ENCODE data around the gene ZNF341.

DNA sequence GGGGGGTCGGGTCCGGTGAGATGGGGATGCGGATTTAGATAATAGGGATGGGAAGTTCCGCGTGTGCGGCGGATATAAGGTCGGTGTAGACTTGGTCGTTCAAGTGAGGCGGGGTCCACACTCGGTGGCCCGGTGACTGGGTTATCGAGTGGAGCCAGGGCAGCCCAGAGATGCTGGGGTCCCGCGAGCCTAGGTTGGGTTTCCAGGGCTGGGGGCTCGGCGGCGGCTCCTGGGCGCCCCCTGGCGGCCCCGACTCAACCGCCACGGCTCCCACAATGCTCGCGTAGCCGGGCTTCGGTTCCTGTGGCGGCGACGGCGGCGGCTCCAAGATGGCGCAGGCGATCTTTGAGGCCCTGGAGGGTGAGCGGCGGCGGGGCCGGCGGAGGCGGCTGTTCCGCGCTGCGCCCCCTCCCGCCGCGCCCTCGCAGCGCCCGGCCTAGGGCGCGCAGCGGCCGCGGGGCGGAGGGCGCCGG is at the start of gene ZNF341:
- TF ChIP-seq, protein P1, sequence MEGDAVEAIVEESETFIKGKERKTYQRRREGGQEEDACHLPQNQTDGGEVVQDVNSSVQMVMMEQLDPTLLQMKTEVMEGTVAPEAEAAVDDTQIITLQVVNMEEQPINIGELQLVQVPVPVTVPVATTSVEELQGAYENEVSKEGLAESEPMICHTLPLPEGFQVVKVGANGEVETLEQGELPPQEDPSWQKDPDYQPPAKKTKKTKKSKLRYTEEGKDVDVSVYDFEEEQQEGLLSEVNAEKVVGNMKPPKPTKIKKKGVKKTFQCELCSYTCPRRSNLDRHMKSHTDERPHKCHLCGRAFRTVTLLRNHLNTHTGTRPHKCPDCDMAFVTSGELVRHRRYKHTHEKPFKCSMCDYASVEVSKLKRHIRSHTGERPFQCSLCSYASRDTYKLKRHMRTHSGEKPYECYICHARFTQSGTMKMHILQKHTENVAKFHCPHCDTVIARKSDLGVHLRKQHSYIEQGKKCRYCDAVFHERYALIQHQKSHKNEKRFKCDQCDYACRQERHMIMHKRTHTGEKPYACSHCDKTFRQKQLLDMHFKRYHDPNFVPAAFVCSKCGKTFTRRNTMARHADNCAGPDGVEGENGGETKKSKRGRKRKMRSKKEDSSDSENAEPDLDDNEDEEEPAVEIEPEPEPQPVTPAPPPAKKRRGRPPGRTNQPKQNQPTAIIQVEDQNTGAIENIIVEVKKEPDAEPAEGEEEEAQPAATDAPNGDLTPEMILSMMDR (IDR thresholded peaks at IDR 0.05) = peak; percentile 87 to 94
- TF ChIP-seq POLR2AphosphoS5 (IDR thresholded peaks at IDR 0.05) (peak in 1 of 3 donors; percentile 12), POLR2A (IDR thresholded peaks at IDR 0.05) (peak in 1 of 2 donors; percentile 55), EP300 (IDR thresholded peaks at IDR 0.05) (no peak)
